CD1c-positive myeloid dendritic cell (primary cell): Measurements from ENCODE around the gene OR5K4.

Source experiments
- DNase-seq: peaks from one replicate; pipeline ENCODE4 v3.0.0-alpha.2; 2016; ENCODE audit errors: extremely low spot score

Gene OR5K4

GRCh38 chr3:98353554-98353953 lies at the start of gene OR5K4:
OR5K4 (plus strand) TSS chr3:98353854; CDS start chr3:98353854, 0 bp downstream.
- DNase-seq: no peak

- no peak for DNase-seq
Measured at GRCh38 chr3:98322101-98322500, 31.6 kb upstream of the OR5K4 start.

GRCh38 chr3:98322686-98323085 lies 31.0 kb upstream of the OR5K4 start:
- no peak for DNase-seq

- DNase-seq: no peak
Measured at GRCh38 chr3:98323425-98323824, 30.2 kb upstream of the OR5K4 start.

GRCh38 chr3:98325055-98325454 lies 28.6 kb upstream of the OR5K4 start:
- DNase-seq: no peak

- no peak for DNase-seq
Measured at GRCh38 chr3:98326105-98326893, 27.4 kb upstream of the OR5K4 start.

- DNase-seq: no peak
Measured at GRCh38 chr3:98326945-98327344, 26.7 kb upstream of the OR5K4 start.

GRCh38 chr3:98328933-98329332 lies 24.7 kb upstream of the OR5K4 start:
- DNase-seq: no peak

- DNase-seq: peak; percentile 54
Measured at GRCh38 chr3:98329392-98330124, 24.1 kb upstream of the OR5K4 start.

- DNase-seq: no peak
Measured at GRCh38 chr3:98331329-98331728, 22.3 kb upstream of the OR5K4 start.

- peak; percentile 10 for DNase-seq
Measured at GRCh38 chr3:98333989-98334606, 19.6 kb upstream of the OR5K4 start.

GRCh38 chr3:98339031-98339430 lies 14.6 kb upstream of the OR5K4 start:
- DNase-seq: no peak

- no peak for DNase-seq
Measured at GRCh38 chr3:98341758-98342157, 11.9 kb upstream of the OR5K4 start.

- peak; percentile 57 for DNase-seq
Measured at GRCh38 chr3:98343647-98344507, 9.8 kb upstream of the OR5K4 start.

GRCh38 chr3:98350082-98350481 lies 3.6 kb upstream of the OR5K4 start:
- no peak for DNase-seq

GRCh38 chr3:98359250-98359649 lies 5.6 kb downstream of the OR5K4 start:
- no peak for DNase-seq

GRCh38 chr3:98359993-98360675 lies 6.5 kb downstream of the OR5K4 start:
- DNase-seq: no peak

GRCh38 chr3:98360681-98361080 lies 7.0 kb downstream of the OR5K4 start:
- no peak for DNase-seq

GRCh38 chr3:98361289-98361688 lies 7.6 kb downstream of the OR5K4 start:
- no peak for DNase-seq

GRCh38 chr3:98367464-98368246 lies 14.0 kb downstream of the OR5K4 start:
- no peak for DNase-seq
